Smooth muscle cell (in vitro differentiated cells): ENCODE data around the gene RAMP3. TPM values are rescaled to one million over a fixed set of nuclear protein-coding genes. Genes with fewer than 3 reads are reported as not detected.

Source experiments
- DNase-seq: peaks from one replicate; lab custom pipeline; 2025; ENCODE audit not compliant: unreplicated experiment; lab: John Stamatoyannopoulos, UW
- H2AFZ ChIP-seq: fragments of 200-600 bp; sonication (generic); 2 replicates; pipeline ENCODE4 v1.6.0; 2016; ENCODE audit warnings: antibody characterized with exemption, low read depth, mild to moderate bottlenecking
- H3F3A ChIP-seq: fragments of 200-600 bp; sonication (generic); 2 replicates; pipeline ENCODE4 v1.6.0; 2017; ENCODE audit warnings: antibody characterized with exemption, low read depth
- H3K27ac ChIP-seq: fragments of 200-600 bp; sonication (generic); 2 replicates; pipeline ENCODE4 v1.5.1; 2016; ENCODE audit warnings: low read depth, mild to moderate bottlenecking
- H3K27me3 ChIP-seq: fragments of 200-600 bp; sonication (generic); 2 replicates; pipeline ENCODE4 v1.6.1; 2016; ENCODE audit warnings: low read depth, mild to moderate bottlenecking
- H3K36me3 ChIP-seq: fragments of 200-600 bp; sonication (generic); 2 replicates; pipeline ENCODE4 v1.5.1; 2016; ENCODE audit warnings: low read depth
- H3K4me1 ChIP-seq: fragments of 200-600 bp; sonication (generic); 2 replicates; pipeline ENCODE4 v1.5.1; 2016; ENCODE audit warnings: low read depth
- H3K4me2 ChIP-seq: fragments of 200-600 bp; sonication (generic); 2 replicates; pipeline ENCODE4 v1.6.0; 2016; ENCODE audit warnings: mild to moderate bottlenecking
- H3K4me3 ChIP-seq: fragments of 200-600 bp; sonication (generic); 2 replicates; pipeline ENCODE4 v1.5.1; 2016; ENCODE audit warnings: mild to moderate bottlenecking
- H3K79me2 ChIP-seq: fragments of 200-600 bp; sonication (generic); 2 replicates; pipeline ENCODE4 v1.6.0; 2016; ENCODE audit warnings: low read depth, mild to moderate bottlenecking
- H3K9ac ChIP-seq: fragments of 200-600 bp; sonication (generic); 2 replicates; pipeline ENCODE4 v1.6.0; 2016; ENCODE audit warnings: low read depth
- H3K9me3 ChIP-seq: fragments of 200-600 bp; sonication (generic); replicated peaks from 2 replicates; pipeline ENCODE4 v1.5.1; 2016; ENCODE audit warnings: low read depth
- H4K20me1 ChIP-seq: fragments of 200-600 bp; sonication (generic); 2 replicates; pipeline ENCODE4 v1.6.0; 2016; ENCODE audit warnings: low read depth
- WGBS: methylation state at CpG from one replicate; pipeline ENCODE4 v1.1.7; 2016; ENCODE audit warnings: low lambda C conversion rate; 5-methylcytosine and 5-hydroxymethylcytosine counted together
- polyA plus RNA-seq: library from polyadenylated mRNA; unstranded; fragments of >200 nt; fragmentation: Nextera tagmentation; extraction: Ambion mirVana; gene quantifications from 2 replicates; pipeline ENCODE4 v1.2.1, GENCODE V29; 2016
- total RNA-seq: library from RNA; depleted of rRNA; stranded (reverse); fragments of >200 nt; gene quantifications from 2 replicates; pipeline ENCODE4 v1.2.3, GENCODE V29; 2014
- TF ChIP-seq, protein P1 (sequence below): fragments of 200-600 bp; sonication (generic); IDR thresholded peaks from 2 replicates; pipeline ENCODE4 v1.5.1; 2017; ENCODE audit warnings: borderline replicate concordance, mild to moderate bottlenecking, antibody characterized with exemption; ENCODE audit not compliant: insufficient read depth, poor library complexity, severe bottlenecking

RAMP3 gene
- total and polyA plus RNA-seq, 2 experiments from 2014 or later = not detected

DNA sequence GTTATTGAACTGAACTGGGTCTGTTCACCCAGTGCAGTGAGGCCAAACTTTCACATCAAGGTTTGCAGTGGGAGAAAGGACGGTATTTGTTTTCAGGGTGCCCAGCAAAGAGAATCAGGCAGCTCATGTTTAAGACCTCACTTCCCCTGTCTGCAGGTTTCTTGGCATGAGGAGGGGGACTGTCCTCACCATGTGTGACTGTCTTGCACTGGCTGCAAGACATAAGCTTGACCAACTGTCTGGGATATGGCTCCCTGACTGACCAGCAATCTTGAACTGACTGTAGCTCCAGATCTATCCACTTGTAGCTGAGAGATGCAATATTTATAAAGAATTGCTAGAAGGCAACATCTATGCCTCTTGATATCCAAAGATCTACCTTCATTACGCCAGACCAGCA, 39.9 kb downstream of the RAMP3 start:
- Histone ChIP-seq H3K4me3 (no peak overlapping the region), H3K27ac (no peak overlapping the region), H3K4me2 (no peak overlapping the region), H3K27me3 (peaks cover 5% of the 10 kb centered on the region), H3F3A (no peaks in the 10 kb centered on the region), H3K4me1 (no peaks in the 10 kb centered on the region), H3K9me3 (no peaks in the 10 kb centered on the region), H2AFZ (no peak overlapping the region), H3K36me3 (no peaks in the 10 kb centered on the region), H4K20me1 (no peaks in the 10 kb centered on the region), H3K79me2 (no peaks in the 10 kb centered on the region), H3K9ac (no peak overlapping the region)
- TF ChIP-seq, protein P1, sequence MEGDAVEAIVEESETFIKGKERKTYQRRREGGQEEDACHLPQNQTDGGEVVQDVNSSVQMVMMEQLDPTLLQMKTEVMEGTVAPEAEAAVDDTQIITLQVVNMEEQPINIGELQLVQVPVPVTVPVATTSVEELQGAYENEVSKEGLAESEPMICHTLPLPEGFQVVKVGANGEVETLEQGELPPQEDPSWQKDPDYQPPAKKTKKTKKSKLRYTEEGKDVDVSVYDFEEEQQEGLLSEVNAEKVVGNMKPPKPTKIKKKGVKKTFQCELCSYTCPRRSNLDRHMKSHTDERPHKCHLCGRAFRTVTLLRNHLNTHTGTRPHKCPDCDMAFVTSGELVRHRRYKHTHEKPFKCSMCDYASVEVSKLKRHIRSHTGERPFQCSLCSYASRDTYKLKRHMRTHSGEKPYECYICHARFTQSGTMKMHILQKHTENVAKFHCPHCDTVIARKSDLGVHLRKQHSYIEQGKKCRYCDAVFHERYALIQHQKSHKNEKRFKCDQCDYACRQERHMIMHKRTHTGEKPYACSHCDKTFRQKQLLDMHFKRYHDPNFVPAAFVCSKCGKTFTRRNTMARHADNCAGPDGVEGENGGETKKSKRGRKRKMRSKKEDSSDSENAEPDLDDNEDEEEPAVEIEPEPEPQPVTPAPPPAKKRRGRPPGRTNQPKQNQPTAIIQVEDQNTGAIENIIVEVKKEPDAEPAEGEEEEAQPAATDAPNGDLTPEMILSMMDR = no peak
- no peak for DNase-seq
- 98% methylated on average over 2 of the region's 2 CpGs for WGBS

GRCh38 chr7:45198986-45199385, 41.4 kb downstream of the RAMP3 start:
- H3F3A ChIP-seq = no peaks in the 10 kb centered on the region
- 99% methylated on average over 3 of the region's 3 CpGs for WGBS
- no peaks in the 10 kb centered on the region for H3K79me2 ChIP-seq
- H3K36me3 ChIP-seq = no peaks in the 10 kb centered on the region
- no peak for DNase-seq
- no peaks in the 10 kb centered on the region for H4K20me1 ChIP-seq
- no peak overlapping the region for H3K4me3 ChIP-seq
- TF ChIP-seq, protein P1 = no peak
- H3K9ac ChIP-seq = no peak overlapping the region
- H3K4me1 ChIP-seq = no peaks in the 10 kb centered on the region
- H3K9me3 ChIP-seq = no peaks in the 10 kb centered on the region
- peaks cover 5% of the 10 kb centered on the region for H3K27me3 ChIP-seq
- no peak overlapping the region for H3K27ac ChIP-seq
- H3K4me2 ChIP-seq = no peak overlapping the region
- H2AFZ ChIP-seq = no peak overlapping the region

- Histone ChIP-seq H3K9me3 (no peaks in the 10 kb centered on the region), H3K36me3 (no peaks in the 10 kb centered on the region), H2AFZ (no peak overlapping the region), H3K27ac (no peak overlapping the region), H3K79me2 (no peaks in the 10 kb centered on the region), H3K27me3 (peaks cover 5% of the 10 kb centered on the region), H3K4me1 (no peaks in the 10 kb centered on the region), H3F3A (no peaks in the 10 kb centered on the region), H3K4me3 (no peak overlapping the region), H3K9ac (no peak overlapping the region), H3K4me2 (no peak overlapping the region), H4K20me1 (no peaks in the 10 kb centered on the region)
- no peak for DNase-seq
- 92% methylated on average over 4 of the region's 4 CpGs for WGBS
- TF ChIP-seq, protein P1 = no peak
Observed at GRCh38 chr7:45199506-45199905, 41.9 kb downstream of the RAMP3 start.

DNA sequence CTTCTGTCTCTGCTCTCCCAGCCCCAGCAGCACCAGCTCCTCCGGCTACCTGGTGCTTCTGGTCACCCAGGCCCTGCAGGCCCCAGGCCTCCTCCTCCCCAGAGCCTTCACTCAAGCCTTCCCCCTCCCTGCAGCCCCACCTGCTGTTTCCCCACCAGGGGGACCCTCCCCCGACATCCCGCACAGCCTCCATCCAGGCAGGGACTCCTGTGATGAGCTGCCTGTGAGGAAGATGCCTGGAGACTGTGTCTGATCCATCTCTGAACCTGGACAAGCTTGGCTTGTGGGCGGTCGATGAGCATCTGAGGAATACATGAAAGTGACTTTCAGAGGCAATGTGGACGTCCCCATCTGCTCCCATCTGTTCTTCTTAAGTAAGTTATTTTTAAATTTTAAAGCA, 45.0 kb downstream of the RAMP3 start:
- Histone ChIP-seq H3K9me3 (no peaks in the 10 kb centered on the region), H3K4me1 (no peaks in the 10 kb centered on the region), H3K27ac (no peak overlapping the region), H3F3A (no peaks in the 10 kb centered on the region), H3K79me2 (no peaks in the 10 kb centered on the region), H3K27me3 (peaks cover 17% of the 10 kb centered on the region), H4K20me1 (no peaks in the 10 kb centered on the region), H3K9ac (no peak overlapping the region), H3K36me3 (no peaks in the 10 kb centered on the region), H3K4me2 (no peak overlapping the region), H3K4me3 (no peak overlapping the region), H2AFZ (no peak overlapping the region)
- WGBS = 80% methylated on average over 6 of the region's 6 CpGs
- no peak for DNase-seq
- TF ChIP-seq, protein P1 = no peak
